ENCODE measurements around the gene SDC1. TPM values are rescaled to one million over a fixed set of nuclear protein-coding genes. Genes with fewer than 3 reads are reported as not detected.

The SDC1 gene
- total RNA-seq, 1 experiment from 2014 or later = 22.3 TPM

DNA sequence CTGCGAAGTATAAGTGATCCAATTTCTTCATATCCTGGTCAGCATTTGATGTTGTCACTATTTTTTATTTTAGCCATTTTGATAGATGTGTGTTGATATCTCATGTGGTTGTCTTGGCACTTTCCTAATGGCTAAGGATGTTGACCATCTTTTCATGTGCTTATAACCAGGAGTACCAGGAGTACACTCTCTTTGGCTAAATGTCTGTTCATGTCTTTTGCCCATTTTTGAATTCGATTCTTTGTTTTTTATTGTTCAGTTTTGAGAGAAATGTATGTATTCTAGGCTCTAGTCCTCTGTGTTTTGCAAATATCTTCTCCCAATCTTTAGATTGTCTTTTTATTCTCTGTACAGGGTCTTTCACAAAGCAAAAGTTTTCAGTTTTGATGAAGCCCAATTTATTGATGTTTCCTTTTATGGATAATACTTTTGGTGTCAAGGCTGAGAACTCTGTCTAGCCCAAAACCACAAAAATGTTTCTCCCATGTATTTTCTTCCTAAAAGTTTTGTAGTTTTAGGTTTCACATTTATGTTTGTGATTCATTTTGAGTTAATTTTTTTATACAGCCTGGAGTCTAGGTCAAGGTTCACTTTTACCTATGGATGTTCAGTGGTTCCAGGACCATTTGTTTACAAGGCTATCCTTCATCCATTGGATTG is 65.4 kb downstream of the SDC1 start:
- Histone ChIP-seq H2AK5ac (ENCODE audit: insufficient read length, low read length) (no peak overlapping the region), H3K27me3 (ENCODE audit: insufficient read depth, low read length) (no peaks in the 10 kb centered on the region), H2BK5ac (ENCODE audit: insufficient read length, low read length) (no peak overlapping the region), H2AFZ (ENCODE audit: low read length) (no peak overlapping the region), H3K27ac (ENCODE audit: insufficient read length, low read depth, low read length) (no peak overlapping the region), H2BK15ac (ENCODE audit: low read depth, low read length) (no peak overlapping the region), H2BK12ac (ENCODE audit: insufficient read length, low read depth, low read length) (no peak overlapping the region), H3K9me3 (ENCODE audit: control insufficient read depth, low read depth, low read length) (no peaks in the 10 kb centered on the region), H4K20me1 (ENCODE audit: control insufficient read depth, insufficient read depth, insufficient read length) (peaks cover 1% of the 10 kb centered on the region), H3K18ac (ENCODE audit: insufficient read length, low read depth, low read length) (no peak overlapping the region), H3K23me2 (ENCODE audit: insufficient read length, low read depth, low read length, poor library complexity, severe bottlenecking) (no peaks in the 10 kb centered on the region), H4K8ac (replicated peaks; ENCODE audit: insufficient read length, low read depth, low read length) (no peak overlapping the region), H3K79me1 (ENCODE audit: insufficient read depth, low read depth, low read length, poor library complexity, severe bottlenecking) (no peaks in the 10 kb centered on the region), H2BK120ac (ENCODE audit: low read depth, low read length, poor library complexity, severe bottlenecking) (no peak overlapping the region), H3K4ac (ENCODE audit: low read depth, low read length) (no peak overlapping the region), H3T11ph (ENCODE audit: low read length) (no peak overlapping the region), H2BK20ac (ENCODE audit: low read depth, low read length, poor library complexity, severe bottlenecking) (no peak overlapping the region), H4K5ac (ENCODE audit: insufficient read length, low read depth, low read length) (no peak overlapping the region), H3K56ac (ENCODE audit: insufficient read length, low read depth, low read length) (no peak overlapping the region), H3K4me1 (ENCODE audit: insufficient read depth, low read length) (no peaks in the 10 kb centered on the region; the same call in 1 of the 2 replicates), H3K4me2 (ENCODE audit: insufficient read depth, insufficient read length, low read length) (no peak overlapping the region), H4K91ac (ENCODE audit: insufficient read length, low read depth, low read length) (no peak overlapping the region), H3K14ac (ENCODE audit: insufficient read depth, low read length) (no peak overlapping the region), H3K9ac (ENCODE audit: extremely low read depth, insufficient read length, low read length) (no peak overlapping the region), H3K23ac (ENCODE audit: insufficient read length, low read depth, low read length) (no peak overlapping the region), H3K79me2 (ENCODE audit: insufficient read depth, low read length) (no peaks in the 10 kb centered on the region)
- no peaks in the 10 kb centered on the region for H3K4me1 Mint-ChIP-seq
- peaks cover 11% of the 10 kb centered on the region for H3K27me3 Mint-ChIP-seq (ENCODE audit: low read depth)
- no peak for DNase-seq
- no peaks in the 10 kb centered on the region for H3K36me3 Mint-ChIP-seq (ENCODE audit: insufficient read depth in 1 of 3, low read depth in 3 of 3)
- H3K4me3 Mint-ChIP-seq = no peak overlapping the region
- no peak for TF ChIP-seq CTCF (conservative IDR thresholded peaks at IDR 0.05)
- H3K9me3 Mint-ChIP-seq = no peaks in the 10 kb centered on the region; a peak in 1 of 5 replicates
- WGBS (ENCODE audit: extremely low coverage, insufficient read length, low lambda C conversion rate) = no CpG with 5 or more reads among the region's 2 CpGs
- H3K27ac Mint-ChIP-seq = no peak overlapping the region
